HG03521 (cell line): Measurements from ENCODE around the gene NUDT4B.
"Not testable (repeated sequence)": the region's sequence is repeated elsewhere in the genome, so short reads cannot be mapped to it uniquely, and the experiment has no call there.

Experiments used
- ATAC-seq: cut with Tn5 transposase; IDR thresholded peaks from one replicate; pipeline ENCODE4 v1.9.1; 2021; ENCODE audit warnings: mild to moderate bottlenecking, moderate library complexity; ENCODE audit not compliant: unreplicated experiment

NUDT4B gene

DNA sequence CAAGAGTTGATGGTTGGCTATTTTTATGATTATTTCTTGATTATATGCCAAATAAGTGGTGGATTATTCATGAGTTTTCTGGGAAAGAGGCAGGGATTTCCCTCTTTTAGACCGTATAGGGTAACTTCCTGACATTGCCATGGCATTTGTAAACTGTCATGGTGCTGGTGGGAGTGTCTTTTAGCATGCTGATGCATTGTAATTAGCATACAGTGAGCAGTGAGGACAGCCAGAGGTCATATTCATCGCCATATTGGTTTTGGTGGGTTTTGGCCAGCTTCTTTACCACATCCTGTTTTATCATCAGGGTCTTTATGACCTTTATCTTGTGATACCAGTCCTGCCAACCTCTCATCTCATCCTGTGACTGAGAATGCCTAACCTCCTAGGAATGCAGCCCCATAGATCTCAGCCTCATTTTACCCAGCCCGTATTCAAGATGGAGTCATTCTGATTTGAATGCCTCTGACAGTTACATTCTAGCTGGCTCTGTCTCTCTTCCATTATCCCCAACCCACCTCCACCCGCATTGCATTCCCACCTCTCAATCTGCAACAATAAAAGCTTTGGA, 45.3 kb downstream of the NUDT4B start:
- ATAC-seq = not testable (repeated sequence)
